Measurements from ENCODE around the gene EPHA1. TPM values are rescaled to one million over a fixed set of nuclear protein-coding genes. Genes with fewer than 3 reads are reported as not detected.

Gene EPHA1
- total RNA-seq, 2 donors from 2014 or later = 0.71 TPM; not detected in 1

DNA sequence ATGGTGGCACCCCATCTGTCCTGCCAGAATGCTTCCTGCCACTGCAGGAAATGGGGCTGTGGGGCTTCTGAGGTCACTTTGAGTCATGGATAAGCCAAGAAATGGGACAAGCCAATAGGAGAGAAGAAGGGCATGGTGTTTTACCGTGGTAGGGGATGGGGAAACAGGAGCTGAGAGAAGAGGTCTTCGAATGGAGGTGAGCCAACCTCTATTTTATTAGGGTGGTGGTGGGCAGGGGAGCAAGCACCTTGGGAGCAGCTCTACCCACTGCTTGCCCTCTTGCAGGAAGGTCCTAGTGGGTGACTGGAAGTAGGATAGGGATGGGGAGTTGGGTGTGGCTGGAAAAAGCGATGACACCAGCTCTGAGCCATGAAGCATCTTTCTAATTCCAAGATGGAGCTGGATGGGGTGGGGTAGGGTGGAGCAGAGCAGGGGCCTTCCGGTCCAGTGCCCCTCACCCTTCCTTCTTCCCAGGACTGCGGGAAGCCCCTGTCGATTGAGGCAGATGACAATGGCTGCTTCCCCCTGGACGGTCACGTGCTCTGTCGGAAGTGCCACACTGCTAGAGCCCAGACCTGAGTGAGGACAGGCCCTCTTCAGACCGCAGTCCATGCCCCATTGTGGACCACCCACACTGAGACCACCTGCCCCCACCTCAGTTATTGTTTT is 18.4 kb downstream of the EPHA1 start:
- Histone ChIP-seq H3K4me3 (no peak overlapping the region), H3K27me3 (no peaks in the 10 kb centered on the region), H3K4me1 (peaks cover 0 to 96% of the 10 kb centered on the region in 2 donors), H3K27ac (peak overlapping the region in 1 of 2 donors; percentile 11), H3K9me3 (no peaks in the 10 kb centered on the region), H3K36me3 (peaks cover 59% of the 10 kb centered on the region)
- DNase-seq (ENCODE audit: low spot score) = no peak
- TF ChIP-seq, protein P1, sequence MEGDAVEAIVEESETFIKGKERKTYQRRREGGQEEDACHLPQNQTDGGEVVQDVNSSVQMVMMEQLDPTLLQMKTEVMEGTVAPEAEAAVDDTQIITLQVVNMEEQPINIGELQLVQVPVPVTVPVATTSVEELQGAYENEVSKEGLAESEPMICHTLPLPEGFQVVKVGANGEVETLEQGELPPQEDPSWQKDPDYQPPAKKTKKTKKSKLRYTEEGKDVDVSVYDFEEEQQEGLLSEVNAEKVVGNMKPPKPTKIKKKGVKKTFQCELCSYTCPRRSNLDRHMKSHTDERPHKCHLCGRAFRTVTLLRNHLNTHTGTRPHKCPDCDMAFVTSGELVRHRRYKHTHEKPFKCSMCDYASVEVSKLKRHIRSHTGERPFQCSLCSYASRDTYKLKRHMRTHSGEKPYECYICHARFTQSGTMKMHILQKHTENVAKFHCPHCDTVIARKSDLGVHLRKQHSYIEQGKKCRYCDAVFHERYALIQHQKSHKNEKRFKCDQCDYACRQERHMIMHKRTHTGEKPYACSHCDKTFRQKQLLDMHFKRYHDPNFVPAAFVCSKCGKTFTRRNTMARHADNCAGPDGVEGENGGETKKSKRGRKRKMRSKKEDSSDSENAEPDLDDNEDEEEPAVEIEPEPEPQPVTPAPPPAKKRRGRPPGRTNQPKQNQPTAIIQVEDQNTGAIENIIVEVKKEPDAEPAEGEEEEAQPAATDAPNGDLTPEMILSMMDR (IDR thresholded peaks at IDR 0.05) = no peak

DNA sequence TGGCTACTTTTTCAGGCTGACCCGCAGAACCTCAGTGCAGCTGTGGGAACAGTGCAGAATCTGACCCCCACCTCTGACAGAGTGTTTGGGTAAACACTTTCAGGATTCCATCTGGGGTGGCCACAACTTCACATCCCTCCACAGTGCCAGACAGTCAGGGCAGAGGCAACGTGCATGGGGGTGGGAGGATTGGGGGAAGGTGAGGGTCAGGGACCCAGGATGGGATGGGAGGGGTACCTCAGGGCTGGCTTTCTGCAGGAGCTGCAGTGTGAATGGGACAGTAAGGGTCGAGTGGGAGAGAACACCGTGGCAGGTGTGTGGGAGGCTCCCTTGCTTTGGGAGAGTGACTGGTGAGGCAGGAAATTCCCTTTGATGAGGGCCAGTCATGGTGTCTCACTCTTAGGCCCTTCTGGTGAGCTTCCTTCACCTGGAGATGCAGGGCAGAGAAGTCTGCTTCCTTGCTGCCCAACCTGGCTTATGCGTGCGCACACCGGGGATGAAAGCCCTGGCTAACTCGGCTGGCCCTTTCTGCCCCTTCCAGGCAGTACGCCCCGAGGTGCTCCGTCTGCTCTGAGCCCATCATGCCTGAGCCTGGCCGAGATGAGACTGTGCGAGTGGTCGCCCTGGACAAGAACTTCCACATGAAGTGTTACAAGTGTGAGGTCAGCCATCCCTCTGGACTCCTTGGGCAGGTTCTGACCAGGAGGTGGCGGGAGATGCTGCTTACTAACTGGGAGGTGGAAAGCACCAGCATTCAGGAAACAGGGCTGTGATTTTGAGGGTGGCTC is 19.1 kb downstream of the EPHA1 start:
- no peak for DNase-seq (ENCODE audit: low spot score)
- H3K27me3 ChIP-seq = no peaks in the 10 kb centered on the region
- H3K4me1 ChIP-seq = peaks cover 0 to 96% of the 10 kb centered on the region in 2 donors
- no peak overlapping the region for H3K4me3 ChIP-seq
- H3K9me3 ChIP-seq = no peaks in the 10 kb centered on the region
- TF ChIP-seq, protein P1 (IDR thresholded peaks at IDR 0.05) = no peak
- H3K27ac ChIP-seq = peak overlapping the region in 1 of 2 donors; percentile 11
- H3K36me3 ChIP-seq = peaks cover 59% of the 10 kb centered on the region

DNA sequence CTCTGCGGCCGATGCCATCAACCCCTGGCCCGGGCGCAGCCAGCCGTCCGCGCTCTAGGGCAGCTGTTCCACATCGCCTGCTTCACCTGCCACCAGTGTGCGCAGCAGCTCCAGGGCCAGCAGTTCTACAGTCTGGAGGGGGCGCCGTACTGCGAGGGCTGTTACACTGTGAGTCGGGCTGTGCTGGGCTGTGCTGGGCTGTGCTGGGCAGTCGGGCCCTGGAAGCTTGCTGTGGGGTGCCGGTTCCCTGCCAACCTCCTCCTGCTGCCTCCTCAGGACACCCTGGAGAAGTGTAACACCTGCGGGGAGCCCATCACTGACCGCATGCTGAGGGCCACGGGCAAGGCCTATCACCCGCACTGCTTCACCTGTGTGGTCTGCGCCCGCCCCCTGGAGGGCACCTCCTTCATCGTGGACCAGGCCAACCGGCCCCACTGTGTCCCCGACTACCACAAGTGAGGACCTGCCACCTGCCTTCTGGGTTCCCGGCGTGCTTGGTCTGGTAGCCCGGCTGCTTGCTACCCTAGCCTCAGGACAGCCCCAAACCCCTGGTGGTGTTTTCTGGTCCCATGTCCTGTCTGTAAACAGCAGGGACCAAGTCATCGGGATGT is 20.1 kb downstream of the EPHA1 start:
- H3K4me1 ChIP-seq = peaks cover 0 to 99% of the 10 kb centered on the region in 2 donors
- TF ChIP-seq, protein P1 (IDR thresholded peaks at IDR 0.05) = no peak
- no peak overlapping the region for H3K4me3 ChIP-seq
- H3K36me3 ChIP-seq = peaks cover 59% of the 10 kb centered on the region
- DNase-seq (ENCODE audit: low spot score) = no peak
- no peaks in the 10 kb centered on the region for H3K27me3 ChIP-seq
- H3K27ac ChIP-seq = no peak overlapping the region
- H3K9me3 ChIP-seq = no peaks in the 10 kb centered on the region

DNA sequence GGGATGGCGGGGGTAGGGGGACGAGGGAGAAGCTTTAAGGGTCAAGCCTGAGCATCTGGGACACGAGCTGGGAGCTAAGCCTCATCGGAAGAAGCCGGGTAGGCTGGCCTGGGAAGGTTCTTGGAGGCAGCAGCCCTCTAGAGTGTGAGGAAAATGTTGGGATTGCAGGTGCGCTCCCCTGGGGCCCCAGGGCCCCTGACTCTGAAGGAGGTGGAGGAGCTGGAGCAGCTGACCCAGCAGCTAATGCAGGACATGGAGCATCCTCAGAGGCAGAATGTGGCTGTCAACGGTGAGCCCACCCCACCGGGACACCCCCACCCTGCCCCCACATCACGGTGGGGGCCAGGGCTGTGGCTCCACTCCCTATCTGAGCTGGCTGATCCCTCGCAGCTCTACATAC is 20.6 kb downstream of the EPHA1 start:
- TF ChIP-seq, protein P1 (IDR thresholded peaks at IDR 0.05) = no peak
- no peaks in the 10 kb centered on the region for H3K9me3 ChIP-seq
- H3K4me3 ChIP-seq = no peak overlapping the region
- no peak overlapping the region for H3K27ac ChIP-seq
- peaks cover 57% of the 10 kb centered on the region for H3K36me3 ChIP-seq
- DNase-seq (ENCODE audit: low spot score) = no peak
- peaks cover 0 to 99% of the 10 kb centered on the region in 2 donors for H3K4me1 ChIP-seq
- H3K27me3 ChIP-seq = no peaks in the 10 kb centered on the region

DNA sequence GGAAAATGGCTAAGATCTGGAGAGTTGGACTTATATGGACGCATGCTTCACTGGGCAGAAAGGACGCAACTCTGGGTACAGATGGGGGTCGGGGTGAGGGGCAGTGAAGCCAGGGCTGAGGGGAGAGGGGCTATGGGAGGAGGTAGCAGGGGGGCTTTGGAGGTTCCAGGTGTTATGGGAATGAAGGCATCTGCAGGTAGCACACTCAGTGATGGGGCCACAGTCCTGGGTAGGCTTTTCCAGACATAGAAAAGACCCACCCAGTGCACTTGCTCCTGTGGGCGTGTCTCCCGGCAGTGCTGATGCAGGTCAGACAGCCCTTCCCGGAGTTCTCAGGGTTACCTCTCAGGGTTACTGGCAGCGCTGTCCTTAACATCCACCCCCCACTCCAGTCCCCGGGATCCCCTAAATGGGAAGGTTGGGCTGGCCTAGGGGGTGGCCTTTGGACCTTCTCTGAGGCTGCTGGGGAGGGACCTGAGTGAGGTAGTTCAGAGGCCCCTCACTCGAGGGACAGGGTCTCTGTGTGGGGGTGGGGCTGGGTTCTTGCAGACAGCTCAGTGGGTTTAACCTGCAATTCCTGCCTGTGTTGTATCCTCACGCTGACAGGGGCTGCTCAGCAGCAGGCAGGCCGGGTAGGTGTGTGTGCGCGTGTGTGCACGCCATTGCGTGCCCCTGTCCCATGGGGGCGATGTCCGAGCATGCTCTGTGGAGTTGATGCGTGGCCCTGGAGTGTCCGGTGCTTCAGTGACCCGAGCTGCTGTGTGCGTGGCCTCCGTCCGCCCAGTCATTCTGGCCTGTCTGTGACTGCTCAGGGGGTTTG is 21.3 kb downstream of the EPHA1 start:
- no peaks in the 10 kb centered on the region for H3K9me3 ChIP-seq
- DNase-seq (ENCODE audit: low spot score) = no peak
- no peak overlapping the region for H3K27ac ChIP-seq
- TF ChIP-seq, protein P1 (IDR thresholded peaks at IDR 0.05) = no peak
- no peak overlapping the region for H3K4me3 ChIP-seq
- H3K36me3 ChIP-seq = peaks cover 58% of the 10 kb centered on the region
- no peaks in the 10 kb centered on the region for H3K27me3 ChIP-seq
- peaks cover 0 to 99% of the 10 kb centered on the region in 2 donors for H3K4me1 ChIP-seq

Data from right atrium auricular region (tissue), 2 donors.